CD4-positive, alpha-beta T cell (primary cell): ENCODE results near the gene PHF11. TPM values are rescaled to one million over a fixed set of nuclear protein-coding genes. Genes with fewer than 3 reads are reported as not detected.

Experiments used
- ATAC-seq: fragments of 200-7000 bp; cut with Tn5 transposase; one replicate; pipeline ENCODE4 v1.10.0; 2022; ENCODE audit warnings: mild to moderate bottlenecking; ENCODE audit not compliant: poor library complexity
- CTCF ChIA-PET: fragments of 350-600 bp; sonication (Branson Sonifier 250); formaldehyde crosslinking; loops from one replicate; lab custom pipeline; 2021; ENCODE audit warnings: antibody characterized with exemption, inconsistent platforms; lab: Charles Lee
- POLR2A ChIA-PET: fragments of 350-600 bp; sonication (Branson Sonifier 250); formaldehyde crosslinking; loops from one replicate; lab custom pipeline; 2021; ENCODE audit warnings: antibody characterized with exemption, inconsistent platforms; lab: Charles Lee
- DNase-seq, 14 experiments: peaks; one replicate each; pipeline ENCODE4 v3.0.0-alpha.2; 2013 to 2020; ENCODE audit warnings: mixed read lengths in 2 of 14
- H3K27ac ChIP-seq, 2 donors: one replicate each; pipeline versions ENCODE4 v1.5.1 to v1.7.0; 2013; ENCODE audit warnings: low read length in 2 of 2, low read depth in 1 of 2, mild to moderate bottlenecking in 1 of 2
- H3K27me3 ChIP-seq, 2 experiments: 1 replicate in 1 of 2; 2 replicates in 1 of 2; pipeline versions ENCODE4 v1.6.1 to v1.7.0; 2013; ENCODE audit warnings: low read length in 2 of 2, control low read depth in 1 of 2, mild to moderate bottlenecking in 1 of 2, moderate library complexity in 1 of 2; ENCODE audit not compliant: insufficient read depth in 2 of 2, control insufficient read depth in 1 of 2
- H3K36me3 ChIP-seq: one replicate; pipeline ENCODE4 v1.6.1; 2013; ENCODE audit warnings: low read length, control low read depth; ENCODE audit not compliant: insufficient read depth
- H3K4me1 ChIP-seq: one replicate; pipeline ENCODE4 v1.6.1; 2013; ENCODE audit warnings: low read length, control low read depth; ENCODE audit not compliant: insufficient read depth
- H3K4me3 ChIP-seq: one replicate; pipeline ENCODE4 v1.5.1; 2013; ENCODE audit warnings: mild to moderate bottlenecking, low read length, moderate library complexity
- H3K9me3 ChIP-seq, 2 experiments: 1 replicate in 1 of 2; 2 replicates in 1 of 2; pipeline versions ENCODE4 v1.6.1 to v1.7.0; 2013; ENCODE audit warnings: low read length in 2 of 2, mild to moderate bottlenecking in 2 of 2, control low read depth in 1 of 2, moderate library complexity in 1 of 2; ENCODE audit not compliant: control insufficient read depth in 1 of 2, insufficient read depth in 1 of 2
- H3K27ac Mint-ChIP-seq: one replicate; pipeline ENCODE4 v1.8.0; 2020; ENCODE audit warnings: mixed read lengths
- H3K27me3 Mint-ChIP-seq: one replicate; pipeline ENCODE4 v1.8.0; 2021; ENCODE audit warnings: mixed read lengths
- H3K36me3 Mint-ChIP-seq: one replicate; pipeline ENCODE4 v1.8.0; 2021; ENCODE audit warnings: low read depth, mixed read lengths
- H3K4me1 Mint-ChIP-seq: one replicate; pipeline ENCODE4 v1.8.0; 2021; ENCODE audit warnings: low read depth, mixed read lengths
- H3K4me3 Mint-ChIP-seq: one replicate; pipeline ENCODE4 v1.8.0; 2020; ENCODE audit warnings: mild to moderate bottlenecking, mixed read lengths
- H3K9me3 Mint-ChIP-seq: one replicate; pipeline ENCODE4 v1.8.0; 2020; ENCODE audit warnings: mixed read lengths
- CTCF ChIP-seq: fragments of 200-600 bp; IDR thresholded peaks from one replicate; pipeline ENCODE4 v1.8.0; 2022; ENCODE audit warnings: antibody characterized with exemption, mild to moderate bottlenecking
- intact Hi-C, 2 experiments: fragments of 100-400 bp; cut with DNase I in 1 of 2; cut with micrococcal nuclease in 1 of 2; formaldehyde crosslinking; loops; one replicate each; pipeline versions ENCODE4 v1.15.1 to v1.9.0; 2023 to 2025; cut with DNase I, micrococcal nuclease
- total RNA-seq, 174 experiments: library from RNA in 2 of 174; stranded (reverse) in 2 of 174; gene quantifications; one replicate each; pipeline ENCODE4 v1.2.3 and lab custom pipeline; 2021 to 2026

The PHF11 gene
- total RNA-seq, 2 experiments from 2014 or later: 105 TPM

GRCh38 chr13:49550942-49551644 is 55.3 kb downstream of the PHF11 start:
- Mint-ChIP-seq H3K4me3 (no peak overlapping the region), H3K9me3 (no peaks in the 10 kb centered on the region), H3K36me3 (peaks cover 76% of the 10 kb centered on the region), H3K27me3 (no peaks in the 10 kb centered on the region), H3K4me1 (no peaks in the 10 kb centered on the region), H3K27ac (no peak overlapping the region)
- Histone ChIP-seq H3K27me3 (no peaks in the 10 kb centered on the region), H3K36me3 (peaks cover 48% of the 10 kb centered on the region), H3K4me1 (no peaks in the 10 kb centered on the region), H3K4me3 (no peak overlapping the region), H3K27ac (no peak overlapping the region), H3K9me3 (no peaks in the 10 kb centered on the region)
- no peak for DNase-seq
- no peak for ATAC-seq
- POLR2A ChIA-PET: interaction anchor here (0.7 kb wide), 1 partner anchor 556 kb away, joined by 4 read pairs; no protein-coding TSS in a partner anchor
- intact Hi-C loops: no loop called here
- no peak for TF ChIP-seq CTCF
- CTCF ChIA-PET: no interaction called here

GRCh38 chr13:49553888-49554287 is 58.1 kb downstream of the PHF11 start:
- Histone ChIP-seq H3K27ac (no peak overlapping the region), H3K9me3 (no peaks in the 10 kb centered on the region), H3K4me1 (no peaks in the 10 kb centered on the region), H3K27me3 (no peaks in the 10 kb centered on the region), H3K4me3 (no peak overlapping the region), H3K36me3 (peaks cover 49% of the 10 kb centered on the region)
- Mint-ChIP-seq H3K4me1 (peaks cover 4% of the 10 kb centered on the region), H3K4me3 (no peak overlapping the region), H3K27ac (no peak overlapping the region), H3K27me3 (no peaks in the 10 kb centered on the region), H3K36me3 (peaks cover 78% of the 10 kb centered on the region), H3K9me3 (no peaks in the 10 kb centered on the region)
- ChIA-PET POLR2A (no interaction called here), CTCF (no interaction called here)
- no peak for ATAC-seq
- intact Hi-C loops: no loop called here
- no peak for TF ChIP-seq CTCF
- no peak for DNase-seq

- intact Hi-C loops: no loop called here
- DNase-seq: no peak
- H3K27ac ChIP-seq: no peak overlapping the region
- no peaks in the 10 kb centered on the region for H3K4me1 ChIP-seq
- peaks cover 52% of the 10 kb centered on the region for H3K36me3 ChIP-seq
- no peaks in the 10 kb centered on the region for H3K9me3 ChIP-seq
- ChIA-PET CTCF (no interaction called here), POLR2A (interaction anchor here (0.6 kb wide), 1 partner anchor 49 kb away, joined by 4 read pairs; no protein-coding TSS in a partner anchor)
- ATAC-seq: no peak
- Mint-ChIP-seq H3K4me3 (no peak overlapping the region), H3K27me3 (no peaks in the 10 kb centered on the region), H3K27ac (no peak overlapping the region), H3K9me3 (no peaks in the 10 kb centered on the region), H3K4me1 (peaks cover 4% of the 10 kb centered on the region), H3K36me3 (peaks cover 80% of the 10 kb centered on the region)
- no peak for TF ChIP-seq CTCF
- H3K4me3 ChIP-seq: no peak overlapping the region
- H3K27me3 ChIP-seq: no peaks in the 10 kb centered on the region
These were observed 58.6 kb downstream of the PHF11 start for GRCh38 chr13:49554387-49554786.
